HEK293T (cell line): Measurements from ENCODE around the gene RRP36.

Experiments
- FOXM1 ChIP-seq: fragments of 450-650 bp; IDR thresholded peaks from 2 replicates; pipeline ENCODE4 v1.6.1; 2017; ENCODE audit warnings: mild to moderate bottlenecking, borderline replicate concordance
- NFRKB ChIP-seq: fragments of 450-650 bp; IDR thresholded peaks from 2 replicates; pipeline ENCODE4 v1.6.1; 2016; ENCODE audit warnings: mild to moderate bottlenecking, moderate library complexity
- ZNF384 ChIP-seq: fragments of 450-650 bp; IDR thresholded peaks from 2 replicates; pipeline ENCODE4 v1.6.1; 2016

DNA sequence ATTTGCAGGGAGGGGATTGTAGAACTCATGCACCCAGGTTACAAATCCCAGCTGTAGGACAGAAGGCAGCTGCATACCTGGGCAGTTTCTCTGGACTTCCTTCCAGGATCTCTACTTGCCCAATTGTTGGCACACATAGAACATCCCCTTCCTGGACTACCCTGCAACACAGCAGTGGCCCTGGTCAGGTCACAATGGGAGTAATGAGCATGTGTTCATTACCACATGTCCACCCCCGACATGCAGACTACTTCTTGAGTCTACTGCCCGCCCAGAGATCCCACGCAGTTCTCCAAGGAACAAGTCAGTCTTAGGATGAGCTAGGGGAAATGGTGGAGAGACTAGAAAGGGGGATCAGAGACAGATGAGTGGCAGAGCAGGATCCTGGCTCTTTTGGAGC, 47.5 kb upstream of the RRP36 start:
- TF ChIP-seq ZNF384 = no peak
- no peak for TF ChIP-seq NFRKB
- TF ChIP-seq FOXM1 = no peak
